GM12865 (cell line): ENCODE measurements around the gene CHRNA4.
"Not testable (repeated sequence)": the region's sequence is repeated elsewhere in the genome, so short reads cannot be mapped to it uniquely, and the experiment has no call there.

Experiments
- DNase-seq: peaks from one replicate; pipeline ENCODE4 v3.0.0; 2010; ENCODE audit warnings: low read depth
- H3K4me3 ChIP-seq: 2 replicates; pipeline ENCODE4 v1.5.1; 2011; ENCODE audit warnings: mild to moderate bottlenecking, low read depth, low read length, control low read depth
- CTCF ChIP-seq: IDR thresholded peaks from 2 replicates; pipeline ENCODE4 v1.5.1; 2011; ENCODE audit warnings: low read length, control low read depth, low read depth, inconsistent platforms; ENCODE audit not compliant: insufficient read depth; ENCODE audit errors: missing control alignments

CHRNA4 gene

GRCh38 chr20:63337786-63338420 lies 23.2 kb downstream of the CHRNA4 start:
- H3K4me3 ChIP-seq = no peak overlapping the region
- TF ChIP-seq CTCF = no peak
- DNase-seq = no peak

GRCh38 chr20:63336232-63336752 lies 24.9 kb downstream of the CHRNA4 start:
- no peak for TF ChIP-seq CTCF
- H3K4me3 ChIP-seq = no peak overlapping the region
- no peak for DNase-seq

- DNase-seq = no peak
- no peak for TF ChIP-seq CTCF
- no peak overlapping the region for H3K4me3 ChIP-seq
Measured at GRCh38 chr20:63335711-63336110, 25.4 kb downstream of the CHRNA4 start.

- DNase-seq, H3K4me3 ChIP-seq: not testable (repeated sequence)
Measured at GRCh38 chr20:63335060-63335459, 26.1 kb downstream of the CHRNA4 start.

- H3K4me3 ChIP-seq = no peak overlapping the region
- TF ChIP-seq CTCF = no peak
- DNase-seq = no peak
Measured at GRCh38 chr20:63334356-63334755, 26.8 kb downstream of the CHRNA4 start.

GRCh38 chr20:63333241-63333836 lies 27.8 kb downstream of the CHRNA4 start:
- DNase-seq = no peak
- no peak for TF ChIP-seq CTCF
- no peak overlapping the region for H3K4me3 ChIP-seq

- DNase-seq = no peak
- H3K4me3 ChIP-seq = no peak overlapping the region
- no peak for TF ChIP-seq CTCF
Measured at GRCh38 chr20:63332488-63333240, 28.5 kb downstream of the CHRNA4 start.
